WTC11 (cell line): Measurements from ENCODE around the gene PLCL2. TPM values are rescaled to one million over a fixed set of nuclear protein-coding genes. Genes with fewer than 3 reads are reported as not detected.

Experiments used
- ATAC-seq: fragments of 200-7000 bp; cut with Tn5 transposase; 2 replicates; pipeline ENCODE4 v1.10.0; 2021; ENCODE audit warnings: mild to moderate bottlenecking, moderate library complexity
- CTCF ChIA-PET: fragments of 300-600 bp; sonication (Branson Sonifier 250); formaldehyde crosslinking; loops from one replicate; lab custom pipeline; 2021; ENCODE audit warnings: antibody characterized with exemption; lab: Charles Lee
- POLR2A ChIA-PET: fragments of 350-600 bp; sonication (Branson Sonifier 250); formaldehyde crosslinking; loops from one replicate; lab custom pipeline; 2021; ENCODE audit warnings: antibody characterized with exemption; lab: Charles Lee
- DNase-seq: peaks from one replicate; pipeline ENCODE4 v3.0.0; 2021; ENCODE audit warnings: low spot score
- H3K27ac Mint-ChIP-seq: 2 replicates; pipeline ENCODE4 v1.8.0; 2021; ENCODE audit warnings: mixed read lengths
- H3K27me3 Mint-ChIP-seq: 2 replicates; pipeline ENCODE4 v1.8.0; 2021; ENCODE audit warnings: low read depth, mild to moderate bottlenecking, moderate library complexity, mixed read lengths
- H3K36me3 Mint-ChIP-seq: 2 replicates; pipeline ENCODE4 v1.8.0; 2021; ENCODE audit warnings: mixed read lengths
- H3K4me1 Mint-ChIP-seq: 2 replicates; pipeline ENCODE4 v1.8.0; 2022; ENCODE audit warnings: mixed read lengths
- H3K4me3 Mint-ChIP-seq: 2 replicates; pipeline ENCODE4 v1.8.0; 2021; ENCODE audit warnings: mild to moderate bottlenecking, moderate library complexity, mixed read lengths
- H3K9me3 Mint-ChIP-seq: 2 replicates; pipeline ENCODE4 v1.8.0; 2021; ENCODE audit warnings: mixed read lengths
- CBFB ChIP-seq: sonication (generic); formaldehyde crosslinking; IDR thresholded peaks from 2 replicates; pipeline ENCODE4 v1.8.1; 2022; ENCODE audit warnings: mild to moderate bottlenecking, low read depth, missing genetic modification reagents
- CDX4 ChIP-seq: fragments of 250-450 bp; sonication (Bioruptor Pico); IDR thresholded peaks from 2 replicates; pipeline ENCODE4 v1.9.0; 2021; ENCODE audit warnings: moderate library complexity, mild to moderate bottlenecking, inconsistent platforms, borderline replicate concordance
- E2F1 ChIP-seq: sonication (generic); formaldehyde crosslinking; IDR thresholded peaks from 2 replicates; pipeline ENCODE4 v1.8.0; 2022; ENCODE audit warnings: mild to moderate bottlenecking, missing genetic modification reagents
- FOXP1 ChIP-seq: sonication (generic); formaldehyde crosslinking; IDR thresholded peaks from 2 replicates; pipeline ENCODE4 v1.8.0; 2022; ENCODE audit warnings: missing genetic modification reagents, mild to moderate bottlenecking, moderate library complexity, borderline replicate concordance
- KAT7 ChIP-seq: sonication (generic); formaldehyde crosslinking; IDR thresholded peaks from 2 replicates; pipeline ENCODE4 v1.8.1; 2023; ENCODE audit warnings: missing genetic modification reagents, mild to moderate bottlenecking, borderline replicate concordance
- MXD4 ChIP-seq: fragments of 250-450 bp; sonication (Bioruptor Pico); IDR thresholded peaks from 2 replicates; pipeline ENCODE4 v1.8.0; 2021; ENCODE audit warnings: mild to moderate bottlenecking, moderate library complexity, borderline replicate concordance
- NFYB ChIP-seq: sonication (generic); formaldehyde crosslinking; conservative IDR thresholded peaks from 2 replicates; pipeline ENCODE4 v1.8.0; 2022; ENCODE audit warnings: low read depth, missing genetic modification reagents
- OVOL2 ChIP-seq: fragments of 250-450 bp; sonication (Bioruptor Pico); IDR thresholded peaks from 2 replicates; pipeline ENCODE4 v1.9.0; 2021; ENCODE audit warnings: mild to moderate bottlenecking, borderline replicate concordance
- PRDM15 ChIP-seq: sonication (generic); formaldehyde crosslinking; IDR thresholded peaks from 2 replicates; pipeline ENCODE4 v1.8.0; 2022; ENCODE audit warnings: missing genetic modification reagents
- PREB ChIP-seq: sonication (generic); formaldehyde crosslinking; IDR thresholded peaks from 2 replicates; pipeline ENCODE4 v1.8.1; 2022; ENCODE audit warnings: mild to moderate bottlenecking, missing genetic modification reagents, moderate library complexity, borderline replicate concordance
- TCF7 ChIP-seq: sonication (generic); formaldehyde crosslinking; IDR thresholded peaks from 2 replicates; pipeline ENCODE4 v1.8.0; 2022; ENCODE audit warnings: mild to moderate bottlenecking, low read depth, missing genetic modification reagents, moderate library complexity
- USF2 ChIP-seq: sonication (generic); formaldehyde crosslinking; IDR thresholded peaks from 2 replicates; pipeline ENCODE4 v1.8.1; 2023; ENCODE audit warnings: mild to moderate bottlenecking, missing genetic modification reagents, moderate library complexity
- ZNF138 ChIP-seq: sonication (generic); formaldehyde crosslinking; conservative IDR thresholded peaks from 2 replicates; pipeline ENCODE4 v1.8.1; 2022; ENCODE audit warnings: mild to moderate bottlenecking, moderate library complexity, missing genetic modification reagents
- ZNF281 ChIP-seq: sonication (generic); formaldehyde crosslinking; IDR thresholded peaks from 2 replicates; pipeline ENCODE4 v1.8.0; 2023; ENCODE audit warnings: mild to moderate bottlenecking, missing genetic modification reagents
- ZNF317 ChIP-seq: sonication (generic); formaldehyde crosslinking; IDR thresholded peaks from 2 replicates; pipeline ENCODE4 v1.8.1; 2023; ENCODE audit warnings: low read depth, mild to moderate bottlenecking, moderate library complexity, missing genetic modification reagents, borderline replicate concordance
- ZNF671 ChIP-seq: fragments of 250-450 bp; sonication (Bioruptor Pico); IDR thresholded peaks from 2 replicates; pipeline ENCODE4 v1.8.0; 2021; ENCODE audit warnings: mild to moderate bottlenecking
- total RNA-seq: library from RNA; stranded (reverse); gene quantifications from 3 replicates; pipeline ENCODE4 v1.2.3, GENCODE V29; 2021

The PLCL2 gene
- total RNA-seq, 1 experiment from 2014 or later, result 11.8 TPM

GRCh38 chr3:16893618-16894200 lies 9.0 kb downstream of the PLCL2 start (continued):
- TF ChIP-seq USF2 (CRISPR knock-in tag) (no peak), NFYB (CRISPR knock-in tag) (no peak), PREB (CRISPR knock-in tag) (no peak)

- no peaks in the 10 kb centered on the region for H3K36me3 Mint-ChIP-seq
- ChIA-PET POLR2A (no interaction called here), CTCF (interaction anchor here (1.6 kb wide), 1 partner anchor 12 kb away, joined by 6 read pairs; the partner anchor contains the start of gene PLCL2)
- H3K4me1 Mint-ChIP-seq, result peaks cover 39% of the 10 kb centered on the region
- H3K27me3 Mint-ChIP-seq, result no peaks in the 10 kb centered on the region
- ATAC-seq, result no peak
- TF ChIP-seq ZNF281 (CRISPR knock-in tag), result no peak
- no peak for TF ChIP-seq ZNF671
- TF ChIP-seq PRDM15, result no peak
- no peak for TF ChIP-seq TCF7 (CRISPR knock-in tag)
- H3K27ac Mint-ChIP-seq, result no peak overlapping the region
- DNase-seq, result no peak
- H3K9me3 Mint-ChIP-seq, result peaks cover 4% of the 10 kb centered on the region; the same call in 1 of the 2 replicates
- no peak overlapping the region for H3K4me3 Mint-ChIP-seq
Measured at GRCh38 chr3:16896094-16896627, 11.4 kb downstream of the PLCL2 start.

- peaks cover 40% of the 10 kb centered on the region for H3K4me1 Mint-ChIP-seq
- DNase-seq, result no peak
- no peak overlapping the region; the same call in 1 of the 2 replicates for H3K27ac Mint-ChIP-seq
- CTCF ChIA-PET, result interaction anchor here (1.6 kb wide), 1 partner anchor 12 kb away, joined by 6 read pairs; the partner anchor contains the start of gene PLCL2
- H3K9me3 Mint-ChIP-seq, result peaks cover 4% of the 10 kb centered on the region; the same call in 1 of the 2 replicates
- no peaks in the 10 kb centered on the region for H3K27me3 Mint-ChIP-seq
- no peak overlapping the region for H3K4me3 Mint-ChIP-seq
- H3K36me3 Mint-ChIP-seq, result no peaks in the 10 kb centered on the region
- ATAC-seq, result no peak
- POLR2A ChIA-PET, result no interaction called here
- TF ChIP-seq ZNF138 (CRISPR knock-in tag) (no peak), PREB (CRISPR knock-in tag) (no peak), USF2 (CRISPR knock-in tag) (no peak), CDX4 (CRISPR knock-in tag) (no peak), E2F1 (no peak), FOXP1 (CRISPR knock-in tag) (no peak), KAT7 (no peak), ZNF317 (CRISPR knock-in tag) (no peak), NFYB (CRISPR knock-in tag) (no peak), MXD4 (CRISPR knock-in tag) (no peak), CBFB (CRISPR knock-in tag) (no peak), OVOL2 (CRISPR knock-in tag) (no peak)
Measured at GRCh38 chr3:16896820-16897219, 12.1 kb downstream of the PLCL2 start.
